BLaER1 (cell line): Measurements from ENCODE around the gene PNLIP.

Experiments
- H3K27ac ChIP-seq: shearing (Covaris generic); formaldehyde crosslinking; 2 replicates; pipeline ENCODE4 v1.8.1; 2022
- H3K27me3 ChIP-seq: shearing (Covaris generic); formaldehyde crosslinking; 2 replicates; pipeline ENCODE4 v1.8.1; 2022
- H3K36me3 ChIP-seq: shearing (Covaris generic); formaldehyde crosslinking; 2 replicates; pipeline ENCODE4 v1.8.1; 2022
- H3K4me1 ChIP-seq: shearing (Covaris generic); formaldehyde crosslinking; 2 replicates; pipeline ENCODE4 v1.8.1; 2022
- H3K4me2 ChIP-seq: shearing (Covaris generic); formaldehyde crosslinking; 2 replicates; pipeline ENCODE4 v1.8.1; 2022
- H3K4me3 ChIP-seq: shearing (Covaris generic); formaldehyde crosslinking; 2 replicates; pipeline ENCODE4 v1.8.1; 2022
- H3K9ac ChIP-seq: shearing (Covaris generic); formaldehyde crosslinking; 2 replicates; pipeline ENCODE4 v1.8.1; 2022
- H3K9me3 ChIP-seq: shearing (Covaris generic); formaldehyde crosslinking; 2 replicates; pipeline ENCODE4 v1.8.1; 2022
- H4K20me1 ChIP-seq: shearing (Covaris generic); formaldehyde crosslinking; 2 replicates; pipeline ENCODE4 v1.8.1; 2022
- Cebpa-rat ChIP-seq: shearing (Covaris generic); IDR thresholded peaks from 2 replicates; pipeline ENCODE4 v1.8.1; 2022

PNLIP gene

DNA sequence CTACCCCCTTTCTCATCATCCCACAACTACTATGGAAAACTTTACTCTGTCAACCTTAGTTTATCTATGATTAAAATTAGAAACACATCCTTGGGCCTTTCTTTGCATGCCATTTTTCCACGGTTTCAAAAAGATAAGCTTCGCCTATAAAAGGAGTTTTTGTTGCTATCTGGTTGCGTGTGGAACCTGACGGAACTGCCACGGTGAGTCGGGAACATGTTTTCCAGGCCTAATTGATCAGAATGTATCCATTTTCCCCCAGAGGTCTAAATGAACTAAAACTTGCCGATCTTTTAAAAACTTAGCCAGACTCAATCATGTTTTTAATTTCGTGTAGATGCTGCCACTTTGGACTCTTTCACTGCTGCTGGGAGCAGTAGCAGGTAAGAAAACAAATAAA is at the start of gene PNLIP:
Gene PNLIP (plus strand): TSS at position 176 of the 400 bp plus-strand sequence. CDS start 162 bp downstream, at position 338.
- Histone ChIP-seq H3K27ac (no peak within 1 kb of the TSS), H3K9me3 (no peaks in the 10 kb centered on the region), H3K4me3 (no peak within 1 kb of the TSS), H3K4me2 (no peak within 1 kb of the TSS), H3K9ac (no peak within 1 kb of the TSS), H4K20me1 (no peaks in the 10 kb centered on the region), H3K27me3 (no peaks in the 10 kb centered on the region), H3K36me3 (no peaks in the 10 kb centered on the region), H3K4me1 (no peaks in the 10 kb centered on the region)
- TF ChIP-seq Cebpa-rat = no peak

- no peak for TF ChIP-seq Cebpa-rat
- peaks cover 2% of the 10 kb centered on the region for H3K4me1 ChIP-seq
- H3K27me3 ChIP-seq = no peaks in the 10 kb centered on the region
- no peak overlapping the region for H3K9ac ChIP-seq
- H3K36me3 ChIP-seq = no peaks in the 10 kb centered on the region
- no peaks in the 10 kb centered on the region for H4K20me1 ChIP-seq
- H3K27ac ChIP-seq = no peak overlapping the region
- no peaks in the 10 kb centered on the region for H3K9me3 ChIP-seq
- no peak overlapping the region for H3K4me2 ChIP-seq
- H3K4me3 ChIP-seq = no peak overlapping the region
Measured at GRCh38 chr10:116504786-116505185, 40.9 kb upstream of the PNLIP start.

DNA sequence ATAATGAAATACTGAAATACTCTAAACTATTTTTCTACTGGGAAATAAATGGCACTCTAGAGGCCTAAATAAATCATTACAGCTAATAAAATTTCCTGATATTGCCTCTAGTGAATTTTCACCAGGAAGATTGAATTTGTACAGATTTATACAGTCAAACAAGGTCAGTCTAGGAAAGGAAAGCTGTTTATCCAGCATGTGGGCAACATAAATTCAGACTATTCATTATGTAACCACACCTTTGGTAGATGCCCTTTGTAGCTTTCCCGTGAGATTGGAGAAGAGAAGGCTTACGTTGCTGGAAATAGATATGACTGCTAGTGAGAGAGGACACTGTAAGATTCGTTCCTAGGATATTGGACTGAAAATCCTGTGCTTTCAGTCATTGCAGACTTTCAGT is 35.2 kb upstream of the PNLIP start:
- TF ChIP-seq Cebpa-rat = no peak
- Histone ChIP-seq H3K4me1 (peaks cover 5% of the 10 kb centered on the region), H3K9ac (no peak overlapping the region), H4K20me1 (no peaks in the 10 kb centered on the region), H3K27ac (no peak overlapping the region), H3K9me3 (no peaks in the 10 kb centered on the region), H3K36me3 (no peaks in the 10 kb centered on the region), H3K4me2 (no peak overlapping the region), H3K27me3 (no peaks in the 10 kb centered on the region), H3K4me3 (no peak overlapping the region)

- no peak overlapping the region for H3K4me3 ChIP-seq
- no peak for TF ChIP-seq Cebpa-rat
- no peaks in the 10 kb centered on the region for H3K27me3 ChIP-seq
- no peak overlapping the region for H3K4me2 ChIP-seq
- no peaks in the 10 kb centered on the region for H3K9me3 ChIP-seq
- no peak overlapping the region for H3K27ac ChIP-seq
- no peak overlapping the region for H3K9ac ChIP-seq
- no peaks in the 10 kb centered on the region for H4K20me1 ChIP-seq
- no peaks in the 10 kb centered on the region for H3K36me3 ChIP-seq
- H3K4me1 ChIP-seq = peaks cover 5% of the 10 kb centered on the region
Measured at GRCh38 chr10:116511365-116511764, 34.4 kb upstream of the PNLIP start.

GRCh38 chr10:116521424-116522290 is 24.1 kb upstream of the PNLIP start:
- H3K36me3 ChIP-seq = no peaks in the 10 kb centered on the region
- no peaks in the 10 kb centered on the region for H3K27me3 ChIP-seq
- H3K4me1 ChIP-seq = peaks cover 4% of the 10 kb centered on the region; the same call in 1 of the 2 replicates
- H3K9me3 ChIP-seq = no peaks in the 10 kb centered on the region; the same call in 1 of the 2 replicates
- H4K20me1 ChIP-seq = no peaks in the 10 kb centered on the region
- H3K4me2 ChIP-seq = no peak overlapping the region
- no peak overlapping the region for H3K9ac ChIP-seq
- H3K27ac ChIP-seq = no peak overlapping the region
- no peak overlapping the region for H3K4me3 ChIP-seq
- TF ChIP-seq Cebpa-rat = no peak

DNA sequence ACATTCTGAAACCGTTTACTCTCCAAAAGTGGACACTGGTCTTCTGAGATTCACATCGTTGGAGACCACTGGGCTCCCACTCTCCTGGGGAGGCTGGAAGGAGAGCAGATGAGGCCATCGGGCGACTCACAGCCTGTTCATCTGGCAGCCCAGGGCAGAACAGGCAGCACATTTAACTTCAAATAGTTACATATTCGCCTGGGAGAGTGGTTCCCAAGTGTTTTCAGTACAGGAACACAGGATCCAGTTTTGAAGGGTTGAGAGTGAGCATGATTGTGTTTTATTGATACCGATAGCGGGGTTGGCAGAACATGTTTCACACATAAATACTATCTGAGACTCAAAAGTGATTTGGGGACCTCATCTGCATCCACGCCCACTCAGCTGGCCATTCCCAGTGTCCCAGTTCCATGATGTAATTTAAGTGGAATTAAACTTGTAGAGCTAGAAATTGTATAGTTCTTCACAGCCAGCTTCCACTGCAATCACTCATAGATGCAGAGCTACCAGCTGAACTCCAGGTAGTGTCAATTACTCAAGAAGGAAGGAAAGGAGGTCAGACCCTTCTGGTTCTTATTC is 22.8 kb upstream of the PNLIP start:
- Histone ChIP-seq H3K9me3 (no peaks in the 10 kb centered on the region; the same call in 1 of the 2 replicates), H3K4me3 (no peak overlapping the region), H3K27ac (no peak overlapping the region), H3K4me1 (peaks cover 4% of the 10 kb centered on the region; the same call in 1 of the 2 replicates), H3K27me3 (no peaks in the 10 kb centered on the region), H3K36me3 (no peaks in the 10 kb centered on the region), H3K9ac (no peak overlapping the region), H3K4me2 (no peak overlapping the region), H4K20me1 (no peaks in the 10 kb centered on the region)
- TF ChIP-seq Cebpa-rat = no peak

- TF ChIP-seq Cebpa-rat = no peak
- no peaks in the 10 kb centered on the region for H4K20me1 ChIP-seq
- peaks cover 4% of the 10 kb centered on the region; the same call in 1 of the 2 replicates for H3K4me1 ChIP-seq
Measured at GRCh38 chr10:116524736-116525135, 21.0 kb upstream of the PNLIP start.

GRCh38 chr10:116526219-116526618 is 19.5 kb upstream of the PNLIP start:
- H3K4me1 ChIP-seq = peaks cover 4% of the 10 kb centered on the region; the same call in 1 of the 2 replicates
- H3K4me2 ChIP-seq = no peak overlapping the region
- no peak overlapping the region for H3K4me3 ChIP-seq
- H3K27me3 ChIP-seq = no peaks in the 10 kb centered on the region
- no peaks in the 10 kb centered on the region for H4K20me1 ChIP-seq
- H3K27ac ChIP-seq = no peak overlapping the region
- H3K36me3 ChIP-seq = no peaks in the 10 kb centered on the region
- TF ChIP-seq Cebpa-rat = no peak
- no peaks in the 10 kb centered on the region; the same call in 1 of the 2 replicates for H3K9me3 ChIP-seq
- H3K9ac ChIP-seq = no peak overlapping the region

More at GRCh38 chr10:116524736-116525135, 21.0 kb upstream of the PNLIP start:
- Histone ChIP-seq H3K27ac (no peak overlapping the region), H3K36me3 (no peaks in the 10 kb centered on the region), H3K9me3 (no peaks in the 10 kb centered on the region; the same call in 1 of the 2 replicates), H3K27me3 (no peaks in the 10 kb centered on the region), H3K9ac (no peak overlapping the region), H3K4me3 (no peak overlapping the region), H3K4me2 (no peak overlapping the region)

- Histone ChIP-seq H3K4me1 (no peaks in the 10 kb centered on the region), H3K27me3 (no peaks in the 10 kb centered on the region), H3K9ac (no peak overlapping the region), H3K9me3 (no peaks in the 10 kb centered on the region), H3K4me3 (no peak overlapping the region), H3K4me2 (no peak overlapping the region), H3K36me3 (no peaks in the 10 kb centered on the region), H3K27ac (no peak overlapping the region), H4K20me1 (no peaks in the 10 kb centered on the region)
- no peak for TF ChIP-seq Cebpa-rat
Measured at GRCh38 chr10:116536810-116537209, 8.9 kb upstream of the PNLIP start.

DNA sequence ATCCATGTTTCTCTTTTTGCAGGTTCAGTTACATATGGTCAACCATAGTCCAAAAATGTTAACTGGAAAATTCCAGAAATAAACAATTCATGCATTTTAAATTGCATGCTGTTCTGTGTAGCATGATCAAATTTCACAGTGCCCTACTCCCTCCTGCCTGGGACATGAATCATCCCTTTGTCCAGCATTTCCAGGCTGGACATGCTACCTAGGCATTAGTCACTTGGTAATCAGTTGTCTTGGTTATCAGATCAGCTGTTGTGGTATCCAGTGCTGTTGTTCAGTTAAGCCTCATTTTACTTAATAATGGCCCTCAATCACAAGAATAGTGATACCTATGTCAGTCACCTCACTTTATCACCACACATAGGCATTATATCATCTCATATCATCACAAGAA is 7.3 kb upstream of the PNLIP start:
- Histone ChIP-seq H3K36me3 (no peaks in the 10 kb centered on the region), H3K4me1 (no peaks in the 10 kb centered on the region), H4K20me1 (no peaks in the 10 kb centered on the region), H3K27me3 (no peaks in the 10 kb centered on the region), H3K27ac (no peak overlapping the region), H3K4me2 (no peak overlapping the region), H3K9me3 (no peaks in the 10 kb centered on the region), H3K9ac (no peak overlapping the region), H3K4me3 (no peak overlapping the region)
- TF ChIP-seq Cebpa-rat = no peak
